Left ventricle myocardium inferior (tissue), 1 donor: Measurements from ENCODE around the gene YPEL2. TPM values are rescaled to one million over a fixed set of nuclear protein-coding genes. Genes with fewer than 3 reads are reported as not detected.

Source experiments
- DNase-seq: peaks from one replicate; pipeline ENCODE4 v3.0.0-alpha.2; 2020
- H3K27ac ChIP-seq: fragments of 200-600 bp; replicated peaks from 2 replicates; pipeline ENCODE4 v1.8.0; 2021
- H3K27me3 ChIP-seq: fragments of 200-600 bp; 2 replicates; pipeline ENCODE4 v1.8.0; 2021; ENCODE audit warnings: low read depth
- H3K36me3 ChIP-seq: fragments of 200-600 bp; 2 replicates; pipeline ENCODE4 v1.8.0; 2021
- H3K4me1 ChIP-seq: fragments of 200-600 bp; 2 replicates; pipeline ENCODE4 v1.8.0; 2021
- H3K4me3 ChIP-seq: fragments of 200-600 bp; 2 replicates; pipeline ENCODE4 v1.8.0; 2021; ENCODE audit warnings: mild to moderate bottlenecking, moderate library complexity
- H3K9me3 ChIP-seq: fragments of 200-600 bp; replicated peaks from 2 replicates; pipeline ENCODE4 v1.8.0; 2021
- CTCF ChIP-seq: fragments of 200-600 bp; IDR thresholded peaks from 2 replicates; pipeline ENCODE4 v1.8.0; 2021; ENCODE audit warnings: antibody characterized with exemption, mild to moderate bottlenecking, borderline replicate concordance
- intact Hi-C: fragments of 100-400 bp; cut with micrococcal nuclease; formaldehyde crosslinking; loops from one replicate; pipeline ENCODE4 v1.11.0; 2022
- total RNA-seq: library from RNA; stranded (reverse); fragmentation: NEBNext Ultra II Directional; extraction: Animal tissue kit (Norgen Biotek cat#: 25700); gene quantifications from one replicate; pipeline ENCODE4 v1.2.1, GENCODE V29; 2021
- donor health status: DM: no; HTN: yes; CAD: no; lungs with severe emphysema.

YPEL2 gene
- total RNA-seq, 1 donor from 2014 or later = 36.3 TPM

- no peak for DNase-seq
- H3K36me3 ChIP-seq = no peaks in the 10 kb centered on the region
- H3K9me3 ChIP-seq = no peaks in the 10 kb centered on the region
- no peak overlapping the region for H3K4me3 ChIP-seq
- intact Hi-C loops = no loop called here
- H3K27ac ChIP-seq = peak overlapping the region; percentile 9
- no peaks in the 10 kb centered on the region for H3K27me3 ChIP-seq
- peaks cover 96% of the 10 kb centered on the region for H3K4me1 ChIP-seq
- no peak for TF ChIP-seq CTCF
Observed at GRCh38 chr17:59347975-59348391, 16.5 kb downstream of the YPEL2 start.

GRCh38 chr17:59349178-59349577, 17.7 kb downstream of the YPEL2 start:
- H3K27ac ChIP-seq = peak overlapping the region; percentile 23
- H3K27me3 ChIP-seq = no peaks in the 10 kb centered on the region
- no peaks in the 10 kb centered on the region for H3K9me3 ChIP-seq
- TF ChIP-seq CTCF = no peak
- H3K4me3 ChIP-seq = no peak overlapping the region
- H3K4me1 ChIP-seq = peaks cover 96% of the 10 kb centered on the region
- peaks cover 7% of the 10 kb centered on the region for H3K36me3 ChIP-seq
- intact Hi-C loops = no loop called here
- no peak for DNase-seq

GRCh38 chr17:59353106-59353854, 21.8 kb downstream of the YPEL2 start:
- Histone ChIP-seq H3K4me3 (no peak overlapping the region), H3K27me3 (no peaks in the 10 kb centered on the region), H3K9me3 (no peaks in the 10 kb centered on the region), H3K4me1 (peaks cover 96% of the 10 kb centered on the region), H3K27ac (peak overlapping the region; percentile 58), H3K36me3 (peaks cover 14% of the 10 kb centered on the region)
- intact Hi-C loops = no loop called here
- no peak for DNase-seq
- TF ChIP-seq CTCF = no peak

- Histone ChIP-seq H3K27me3 (no peaks in the 10 kb centered on the region), H3K27ac (peak overlapping the region; percentile 58), H3K4me1 (peaks cover 100% of the 10 kb centered on the region), H3K36me3 (peaks cover 14% of the 10 kb centered on the region), H3K9me3 (no peaks in the 10 kb centered on the region), H3K4me3 (no peak overlapping the region)
- no peak for DNase-seq
- intact Hi-C loops = no loop called here
- no peak for TF ChIP-seq CTCF
Observed at GRCh38 chr17:59353936-59354755, 22.7 kb downstream of the YPEL2 start.

GRCh38 chr17:59355030-59355701, 23.7 kb downstream of the YPEL2 start:
- TF ChIP-seq CTCF = no peak
- intact Hi-C loops = no loop called here
- H3K36me3 ChIP-seq = peaks cover 21% of the 10 kb centered on the region
- no peaks in the 10 kb centered on the region for H3K9me3 ChIP-seq
- peaks cover 99% of the 10 kb centered on the region for H3K4me1 ChIP-seq
- no peak for DNase-seq
- H3K27ac ChIP-seq = peak overlapping the region; percentile 58
- H3K27me3 ChIP-seq = no peaks in the 10 kb centered on the region
- no peak overlapping the region for H3K4me3 ChIP-seq
